Suprapubic skin (tissue), 4 donors: Measurements from ENCODE around the gene ULK4. TPM values are rescaled to one million over a fixed set of nuclear protein-coding genes. Genes with fewer than 3 reads are reported as not detected.

Experiments used
- DNase-seq, 2 donors: peaks; one replicate each; pipeline ENCODE4 v3.0.0-alpha.2; 2019; ENCODE audit warnings: low spot score in 2 of 2
- H3K27ac ChIP-seq: fragments of 200-600 bp; sonication (generic); one replicate; pipeline ENCODE4 v1.5.1; 2019
- H3K27me3 ChIP-seq: fragments of 200-600 bp; sonication (generic); one replicate; pipeline ENCODE4 v1.5.1; 2019
- H3K36me3 ChIP-seq: fragments of 200-600 bp; sonication (generic); one replicate; pipeline ENCODE4 v1.5.1; 2019
- H3K4me1 ChIP-seq: fragments of 200-600 bp; sonication (generic); one replicate; pipeline ENCODE4 v1.5.1; 2019
- H3K4me3 ChIP-seq: fragments of 200-600 bp; sonication (generic); one replicate; pipeline ENCODE4 v1.5.1; 2019; ENCODE audit warnings: mild to moderate bottlenecking
- H3K9me3 ChIP-seq: fragments of 200-600 bp; sonication (generic); one replicate; pipeline ENCODE4 v1.5.1; 2019
- EP300 ChIP-seq: sonication (generic); formaldehyde crosslinking; IDR thresholded peaks from one replicate; pipeline ENCODE4 v1.6.1; 2017; ENCODE audit warnings: antibody characterized with exemption
- POLR2A ChIP-seq, 2 donors: fragments of 450-650 bp; IDR thresholded peaks; one replicate each; pipeline ENCODE4 v1.6.1; 2017; ENCODE audit warnings: antibody characterized with exemption in 2 of 2, mild to moderate bottlenecking in 2 of 2, moderate library complexity in 2 of 2
- POLR2AphosphoS5 ChIP-seq, 3 donors: sonication (generic); formaldehyde crosslinking; IDR thresholded peaks; one replicate each; pipeline ENCODE4 v1.6.1; 2017; ENCODE audit warnings: antibody characterized with exemption in 3 of 3
- WGBS: methylation state at CpG from one replicate; pipeline ENCODE4 v1.1.5; 2018; 5-methylcytosine and 5-hydroxymethylcytosine counted together
- total RNA-seq, 4 donors: library from RNA; depleted of rRNA; stranded (reverse); fragments of >200 nt; gene quantifications; one replicate each; pipeline ENCODE4 v1.1.0, GENCODE V29; 2016
- TF ChIP-seq, protein P1 (sequence below), 2 donors: fragments of 200-600 bp in 1 of 2; fragments of 450-650 bp in 1 of 2; sonication (generic) in 1 of 2; IDR thresholded peaks; one replicate each; pipeline ENCODE4 v1.5.1; 2016 to 2019; ENCODE audit warnings: antibody characterized with exemption in 2 of 2, mild to moderate bottlenecking in 1 of 2, moderate library complexity in 1 of 2

Gene ULK4
- total RNA-seq, 4 donors from 2014 or later = 11.7 to 21.7 (median 16.6) TPM

GRCh38 chr3:41578798-41579197 lies 383.1 kb downstream of the ULK4 start:
- TF ChIP-seq EP300 = no peak

DNA sequence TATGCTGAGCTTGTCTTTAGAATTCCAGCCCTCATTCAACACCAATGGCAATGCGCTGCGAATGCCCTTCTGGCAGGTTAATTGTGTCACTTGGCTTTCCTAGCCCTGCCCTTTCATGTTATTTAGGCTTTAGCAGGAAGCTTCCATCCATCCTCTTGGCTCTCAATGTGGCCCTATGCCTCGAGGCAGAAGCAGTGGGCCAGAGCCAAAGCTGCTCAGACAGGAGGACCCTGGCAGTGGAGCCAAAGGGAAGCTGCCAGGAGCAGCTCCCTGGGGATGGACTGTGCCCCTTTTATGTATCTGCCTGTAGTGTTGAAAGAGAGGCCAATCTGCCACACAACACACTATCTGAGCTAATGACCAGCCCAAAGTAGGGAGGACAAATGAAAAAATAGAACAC lies 386.2 kb downstream of the ULK4 start:
- 61% methylated on average over 3 of the region's 3 CpGs for WGBS
- DNase-seq = no peak
- no peaks in the 10 kb centered on the region for H3K27me3 ChIP-seq
- no peaks in the 10 kb centered on the region for H3K9me3 ChIP-seq
- H3K36me3 ChIP-seq = no peaks in the 10 kb centered on the region
- H3K27ac ChIP-seq = no peak overlapping the region
- TF ChIP-seq POLR2AphosphoS5 (IDR thresholded peaks at IDR 0.05) = no peak
- TF ChIP-seq, protein P1, sequence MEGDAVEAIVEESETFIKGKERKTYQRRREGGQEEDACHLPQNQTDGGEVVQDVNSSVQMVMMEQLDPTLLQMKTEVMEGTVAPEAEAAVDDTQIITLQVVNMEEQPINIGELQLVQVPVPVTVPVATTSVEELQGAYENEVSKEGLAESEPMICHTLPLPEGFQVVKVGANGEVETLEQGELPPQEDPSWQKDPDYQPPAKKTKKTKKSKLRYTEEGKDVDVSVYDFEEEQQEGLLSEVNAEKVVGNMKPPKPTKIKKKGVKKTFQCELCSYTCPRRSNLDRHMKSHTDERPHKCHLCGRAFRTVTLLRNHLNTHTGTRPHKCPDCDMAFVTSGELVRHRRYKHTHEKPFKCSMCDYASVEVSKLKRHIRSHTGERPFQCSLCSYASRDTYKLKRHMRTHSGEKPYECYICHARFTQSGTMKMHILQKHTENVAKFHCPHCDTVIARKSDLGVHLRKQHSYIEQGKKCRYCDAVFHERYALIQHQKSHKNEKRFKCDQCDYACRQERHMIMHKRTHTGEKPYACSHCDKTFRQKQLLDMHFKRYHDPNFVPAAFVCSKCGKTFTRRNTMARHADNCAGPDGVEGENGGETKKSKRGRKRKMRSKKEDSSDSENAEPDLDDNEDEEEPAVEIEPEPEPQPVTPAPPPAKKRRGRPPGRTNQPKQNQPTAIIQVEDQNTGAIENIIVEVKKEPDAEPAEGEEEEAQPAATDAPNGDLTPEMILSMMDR (IDR thresholded peaks at IDR 0.05) = no peak
- TF ChIP-seq POLR2A (IDR thresholded peaks at IDR 0.05) = no peak
- no peak for TF ChIP-seq EP300
- peaks cover 4% of the 10 kb centered on the region for H3K4me1 ChIP-seq
- no peak overlapping the region for H3K4me3 ChIP-seq

More at GRCh38 chr3:41578798-41579197, 383.1 kb downstream of the ULK4 start:
- Histone ChIP-seq H3K27me3 (no peaks in the 10 kb centered on the region), H3K27ac (no peak overlapping the region), H3K36me3 (no peaks in the 10 kb centered on the region), H3K4me1 (peaks cover 4% of the 10 kb centered on the region), H3K9me3 (no peaks in the 10 kb centered on the region), H3K4me3 (no peak overlapping the region)
- WGBS = 96% methylated on average over 5 of the region's 5 CpGs
- no peak for DNase-seq

GRCh38 chr3:41574900-41575299 lies 387.0 kb downstream of the ULK4 start:
- Histone ChIP-seq H3K4me3 (no peak overlapping the region), H3K27me3 (no peaks in the 10 kb centered on the region), H3K4me1 (peaks cover 4% of the 10 kb centered on the region), H3K36me3 (no peaks in the 10 kb centered on the region), H3K27ac (no peak overlapping the region), H3K9me3 (no peaks in the 10 kb centered on the region)
- TF ChIP-seq POLR2A (IDR thresholded peaks at IDR 0.05) = no peak
- TF ChIP-seq, protein P1 (IDR thresholded peaks at IDR 0.05) = no peak
- no peak for TF ChIP-seq EP300
- TF ChIP-seq POLR2AphosphoS5 (IDR thresholded peaks at IDR 0.05) = no peak
- WGBS = 91% methylated on average over 2 of the region's 2 CpGs
- no peak for DNase-seq

GRCh38 chr3:41573591-41573990 lies 388.3 kb downstream of the ULK4 start:
- H3K36me3 ChIP-seq = no peaks in the 10 kb centered on the region
- H3K4me3 ChIP-seq = no peak overlapping the region
- H3K27me3 ChIP-seq = no peaks in the 10 kb centered on the region
- 95% methylated on average over 4 of the region's 4 CpGs for WGBS
- H3K4me1 ChIP-seq = peaks cover 4% of the 10 kb centered on the region
- no peak for TF ChIP-seq POLR2AphosphoS5 (IDR thresholded peaks at IDR 0.05)
- no peaks in the 10 kb centered on the region for H3K9me3 ChIP-seq
- no peak overlapping the region for H3K27ac ChIP-seq
- DNase-seq = no peak

DNA sequence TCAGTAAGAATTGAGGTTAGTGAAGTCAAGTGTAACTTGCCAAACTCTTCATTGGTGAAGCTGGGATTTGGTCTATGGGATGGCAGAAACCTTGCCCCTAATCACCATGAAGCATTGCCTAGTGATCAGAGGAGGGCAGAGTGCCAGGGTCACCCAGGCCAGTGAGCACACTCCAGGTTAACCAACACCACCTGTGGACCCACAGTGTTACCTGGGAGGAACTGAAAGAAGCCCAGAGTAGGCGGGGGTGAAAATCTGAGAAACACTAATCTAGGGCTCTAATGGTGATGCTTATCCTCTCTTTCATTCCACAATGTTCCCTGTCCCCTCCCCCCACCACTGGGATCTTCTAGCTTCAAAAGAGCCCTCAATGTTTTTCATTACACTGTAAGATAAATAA lies 389.8 kb downstream of the ULK4 start:
- Histone ChIP-seq H3K4me3 (no peak overlapping the region), H3K27me3 (no peaks in the 10 kb centered on the region), H3K9me3 (no peaks in the 10 kb centered on the region), H3K4me1 (peaks cover 4% of the 10 kb centered on the region), H3K27ac (no peak overlapping the region), H3K36me3 (no peaks in the 10 kb centered on the region)
- no peak for DNase-seq
- no peak for TF ChIP-seq EP300
- TF ChIP-seq, protein P1 (IDR thresholded peaks at IDR 0.05) = no peak
- no peak for TF ChIP-seq POLR2AphosphoS5 (IDR thresholded peaks at IDR 0.05)
- TF ChIP-seq POLR2A (IDR thresholded peaks at IDR 0.05) = no peak
- 100% methylated on average over 1 of the region's 1 CpG for WGBS

GRCh38 chr3:41569632-41570305 lies 392.1 kb downstream of the ULK4 start:
- WGBS = 90% methylated on average over 9 of the region's 9 CpGs
- Histone ChIP-seq H3K4me1 (no peaks in the 10 kb centered on the region), H3K36me3 (no peaks in the 10 kb centered on the region), H3K27ac (no peak overlapping the region), H3K9me3 (no peaks in the 10 kb centered on the region), H3K27me3 (no peaks in the 10 kb centered on the region), H3K4me3 (no peak overlapping the region)
- TF ChIP-seq, protein P1 (IDR thresholded peaks at IDR 0.05) = no peak
- no peak for TF ChIP-seq POLR2AphosphoS5 (IDR thresholded peaks at IDR 0.05)
- DNase-seq = no peak
